ENCODE data around the gene SSX2IP.
"Not testable (repeated sequence)": the region's sequence is repeated elsewhere in the genome, so short reads cannot be mapped to it uniquely, and the experiment has no call there.

The SSX2IP gene

DNA sequence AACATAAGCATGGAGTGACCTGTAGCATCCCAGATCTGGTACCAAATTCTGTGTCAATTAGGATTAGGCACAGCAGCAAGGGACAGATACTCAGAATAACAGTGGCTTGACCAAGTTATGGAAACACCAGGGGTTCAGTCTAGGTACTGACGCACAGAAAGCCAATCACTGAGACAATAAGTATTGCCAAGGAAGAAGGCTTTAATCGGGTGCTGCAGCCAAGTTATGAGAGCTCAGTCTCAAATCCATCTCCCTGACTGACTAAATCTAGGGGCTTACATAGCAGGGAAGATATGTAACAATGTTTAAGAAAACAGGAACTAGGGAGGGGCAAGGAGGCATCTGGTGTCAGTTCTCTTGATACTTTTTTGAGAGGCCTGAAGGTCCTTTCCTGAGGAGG lies 76.4 kb downstream of the SSX2IP start:
- DNase-seq (ENCODE audit: low spot score): no peak

DNA sequence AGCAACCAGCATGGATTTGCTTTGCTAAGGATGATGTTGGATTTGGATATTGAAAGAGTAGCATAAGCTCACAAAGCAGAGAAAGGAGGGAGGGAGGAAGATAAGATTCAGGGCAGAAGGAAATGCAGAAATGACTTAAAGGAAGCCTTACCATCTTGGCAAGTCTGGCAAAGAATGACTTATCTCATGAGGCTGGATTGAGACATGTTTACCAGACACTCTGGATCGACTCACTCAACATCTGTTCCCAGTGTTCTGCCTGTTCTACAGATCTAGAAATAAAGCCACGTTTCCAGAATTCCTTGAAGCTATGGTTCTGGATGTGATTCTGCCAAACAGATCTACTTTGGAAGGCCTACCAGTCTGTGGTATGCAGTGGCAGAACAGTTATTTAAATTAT lies 77.2 kb downstream of the SSX2IP start:
- DNase-seq (ENCODE audit: low spot score): no peak

- DNase-seq (ENCODE audit: low spot score): no peak
Observed at GRCh38 chr1:84611796-84612195, 78.5 kb downstream of the SSX2IP start.

- no peak for DNase-seq (ENCODE audit: low spot score)
Observed at GRCh38 chr1:84611091-84611490, 79.2 kb downstream of the SSX2IP start.

GRCh38 chr1:84606977-84607376 lies 83.3 kb downstream of the SSX2IP start:
- no peak for DNase-seq (ENCODE audit: low spot score)

DNA sequence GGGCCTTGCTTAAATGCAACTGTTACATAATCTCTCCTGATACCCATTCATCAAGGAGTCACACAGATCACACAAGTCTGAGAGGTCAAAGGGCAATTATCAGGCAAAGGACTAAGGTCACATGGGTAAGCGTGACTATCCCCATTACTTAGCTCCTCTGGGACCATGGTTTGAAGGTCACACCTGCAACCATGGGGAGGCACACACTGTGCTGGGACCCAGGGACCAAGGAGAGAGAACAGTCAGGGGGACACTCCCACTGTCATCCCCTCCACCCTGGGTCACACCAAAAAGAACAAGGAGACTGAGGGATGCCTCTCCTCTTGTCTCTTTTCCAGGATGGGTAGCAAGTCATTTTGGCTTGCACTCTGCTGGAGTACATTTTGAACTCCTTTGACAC lies 85.1 kb downstream of the SSX2IP start:
- no peak for DNase-seq (ENCODE audit: low spot score)

DNA sequence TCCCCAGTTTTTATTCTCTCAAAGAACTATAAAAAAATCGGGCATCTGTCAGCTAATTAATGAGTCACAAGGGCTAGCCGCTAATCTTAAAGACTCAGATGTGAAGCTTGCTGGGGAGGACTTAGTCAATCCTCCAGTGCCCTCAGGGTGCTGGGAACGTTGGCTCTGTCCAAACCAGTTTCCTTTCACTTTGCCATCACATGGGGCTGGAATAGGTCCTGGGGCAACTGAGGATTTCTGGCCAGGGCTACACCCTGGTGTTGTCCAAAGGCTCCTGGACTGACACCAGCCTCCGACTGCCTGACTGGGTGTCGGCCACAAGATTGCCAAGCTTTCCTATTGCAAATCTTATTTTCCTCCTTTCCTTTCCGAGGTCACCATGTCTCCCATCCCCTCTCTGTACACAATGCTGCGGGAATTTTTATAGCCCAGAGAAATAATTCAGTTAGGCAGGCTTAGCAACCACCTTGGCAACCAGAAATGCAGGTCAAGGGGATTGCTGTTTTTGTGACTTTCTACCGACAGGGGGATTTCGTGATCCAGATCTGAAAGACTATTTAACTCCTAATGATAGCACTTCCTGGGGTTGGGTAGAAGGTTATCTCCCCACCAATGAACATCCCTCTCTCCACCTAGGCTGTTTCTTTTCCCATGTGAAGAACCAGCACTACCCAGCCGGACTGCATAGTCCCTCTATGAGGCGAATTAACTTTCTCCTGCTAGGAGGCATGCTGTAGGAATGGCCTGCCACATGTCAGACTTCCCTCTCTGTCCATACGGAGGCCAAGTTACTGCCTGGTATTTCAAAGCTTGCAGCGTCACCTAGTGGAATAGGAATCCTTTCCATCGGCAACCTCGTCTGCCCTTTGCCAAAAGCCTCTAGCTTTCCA lies 86.1 kb downstream of the SSX2IP start:
- DNase-seq (ENCODE audit: low spot score): no peak

- DNase-seq (ENCODE audit: low spot score): no peak
Observed at GRCh38 chr1:84603223-84603622, 87.0 kb downstream of the SSX2IP start.

DNA sequence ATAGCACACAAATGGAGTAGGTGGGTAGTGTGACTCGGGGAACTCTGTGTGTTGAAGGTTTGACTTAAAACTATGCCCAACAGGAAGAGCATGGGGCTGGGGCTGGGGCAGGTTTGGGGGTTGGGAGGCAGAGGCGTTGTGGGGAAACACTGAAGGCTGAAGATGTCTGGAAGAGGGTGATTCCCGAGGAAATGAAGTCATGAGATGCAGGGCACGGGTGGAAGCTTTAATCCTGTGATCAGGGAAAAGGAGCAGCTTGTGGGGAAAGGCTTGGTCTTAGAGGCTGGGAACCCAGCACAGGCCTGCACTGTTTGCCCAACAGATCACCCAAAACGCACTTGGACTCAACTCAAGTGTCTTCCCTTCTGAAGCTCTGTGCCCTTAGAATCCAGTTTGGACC lies 89.5 kb downstream of the SSX2IP start:
- DNase-seq (ENCODE audit: low spot score): no peak

DNA sequence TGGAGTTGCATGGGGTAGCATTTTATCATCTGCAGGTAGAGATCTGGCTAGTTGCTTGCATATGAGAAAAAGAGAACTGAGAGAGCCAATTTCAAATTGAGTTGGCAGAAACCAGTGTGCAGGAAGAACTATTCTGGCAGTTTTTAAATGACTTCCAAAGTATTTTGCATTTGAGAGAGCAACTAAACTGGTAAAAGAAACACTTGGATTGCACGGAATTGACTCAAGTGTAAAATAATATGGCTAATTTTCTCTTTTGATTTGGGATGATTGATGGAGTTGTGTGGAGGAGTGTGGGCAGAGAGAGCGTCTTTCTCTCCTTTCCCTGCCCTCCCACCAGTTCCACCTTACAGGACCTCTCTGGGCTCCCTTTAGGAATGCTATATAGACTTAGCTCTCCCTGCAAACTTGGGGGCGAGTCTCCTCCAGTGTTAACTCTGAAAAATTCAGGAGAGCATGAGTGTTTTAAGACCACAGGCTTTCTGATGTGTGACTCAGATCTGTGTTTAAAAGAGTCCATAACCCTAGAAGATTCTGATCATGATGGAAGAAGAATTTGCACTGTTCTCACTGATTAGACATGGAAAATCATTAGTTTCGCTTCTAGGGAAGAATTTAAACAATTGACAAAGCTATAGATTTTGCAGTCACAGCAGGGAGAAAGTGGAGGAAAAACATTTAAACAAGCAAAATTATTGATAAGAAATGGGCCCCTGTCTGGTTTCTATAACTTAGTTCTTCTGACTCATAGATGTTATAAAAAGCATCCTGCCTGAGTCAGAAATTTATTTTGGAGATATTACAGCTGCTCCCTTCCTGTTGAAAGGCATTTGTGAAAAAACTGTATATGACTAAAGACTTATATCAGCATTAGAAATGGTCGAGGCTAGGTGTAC lies 91.2 kb downstream of the SSX2IP start:
- DNase-seq (ENCODE audit: low spot score): no peak

DNA sequence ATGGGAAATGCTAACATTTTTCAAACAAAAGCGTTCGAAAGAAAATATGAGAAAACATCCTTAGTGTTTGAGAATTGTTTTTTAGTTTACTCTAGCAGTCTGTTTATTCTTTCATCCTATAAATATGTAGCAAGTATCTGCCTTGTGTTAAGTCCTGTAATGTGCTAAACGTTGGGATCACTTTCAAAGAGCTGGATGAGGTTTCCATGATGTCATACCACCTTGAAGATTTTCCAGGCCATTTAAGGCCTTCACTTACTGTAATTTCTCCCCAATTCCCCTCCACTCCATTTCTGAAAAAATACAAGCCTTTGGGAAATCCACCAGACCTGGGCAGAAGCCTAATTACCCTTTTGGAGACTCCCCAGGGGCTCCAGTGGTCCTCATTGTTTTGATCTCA lies 91.8 kb downstream of the SSX2IP start:
- no peak for DNase-seq (ENCODE audit: low spot score)

- DNase-seq (ENCODE audit: low spot score): no peak
Observed at GRCh38 chr1:84597011-84597410, 93.2 kb downstream of the SSX2IP start.

GRCh38 chr1:84594959-84595358 lies 95.3 kb downstream of the SSX2IP start:
- not testable (repeated sequence) for DNase-seq (ENCODE audit: low spot score)
